GM03348 (cell line): ENCODE results near the gene C17orf78.
"Not testable (repeated sequence)": the region's sequence is repeated elsewhere in the genome, so short reads cannot be mapped to it uniquely, and the experiment has no call there.

Source experiments
- DNase-seq: peaks from one replicate; pipeline ENCODE4 v3.0.0; 2012; ENCODE audit warnings: low spot score

C17orf78 gene

DNA sequence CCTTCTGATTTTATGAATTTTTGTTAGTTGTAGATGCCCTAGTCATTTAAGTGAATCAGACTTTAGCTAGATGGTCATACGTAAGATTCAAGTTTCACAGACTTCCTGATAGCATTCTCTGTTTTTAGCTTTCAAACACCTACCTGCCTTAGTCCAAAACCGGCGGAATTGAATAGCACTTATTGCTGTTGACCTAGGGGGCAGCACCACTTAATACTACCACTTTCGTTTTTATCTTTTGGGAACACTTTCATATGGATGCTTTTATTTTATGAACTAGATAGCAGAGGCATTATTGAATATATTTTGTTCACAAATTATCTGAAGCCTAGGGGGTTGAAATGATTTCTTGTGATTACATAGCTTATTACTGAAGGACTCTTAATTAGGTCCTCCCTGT is 62.4 kb downstream of the C17orf78 start:
- no peak for DNase-seq

DNA sequence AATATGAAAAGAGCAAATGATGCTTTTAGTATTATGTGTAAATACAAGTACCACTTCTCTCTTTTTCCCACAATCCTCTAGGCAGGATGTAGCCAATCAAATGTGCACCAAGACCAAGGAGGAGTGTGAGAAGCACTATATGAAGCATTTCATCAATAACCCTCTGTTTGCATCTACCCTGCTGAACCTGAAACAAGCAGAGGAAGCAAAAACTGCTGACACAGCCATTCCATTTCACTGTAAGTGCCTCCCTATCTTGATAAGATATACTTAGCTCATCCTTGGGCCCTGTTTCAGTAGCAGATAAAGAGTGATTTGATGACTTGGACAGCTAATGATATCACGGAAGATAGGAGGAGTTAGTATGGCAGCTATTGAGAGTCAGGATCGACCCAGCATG is 64.6 kb downstream of the C17orf78 start:
- DNase-seq: no peak

DNA sequence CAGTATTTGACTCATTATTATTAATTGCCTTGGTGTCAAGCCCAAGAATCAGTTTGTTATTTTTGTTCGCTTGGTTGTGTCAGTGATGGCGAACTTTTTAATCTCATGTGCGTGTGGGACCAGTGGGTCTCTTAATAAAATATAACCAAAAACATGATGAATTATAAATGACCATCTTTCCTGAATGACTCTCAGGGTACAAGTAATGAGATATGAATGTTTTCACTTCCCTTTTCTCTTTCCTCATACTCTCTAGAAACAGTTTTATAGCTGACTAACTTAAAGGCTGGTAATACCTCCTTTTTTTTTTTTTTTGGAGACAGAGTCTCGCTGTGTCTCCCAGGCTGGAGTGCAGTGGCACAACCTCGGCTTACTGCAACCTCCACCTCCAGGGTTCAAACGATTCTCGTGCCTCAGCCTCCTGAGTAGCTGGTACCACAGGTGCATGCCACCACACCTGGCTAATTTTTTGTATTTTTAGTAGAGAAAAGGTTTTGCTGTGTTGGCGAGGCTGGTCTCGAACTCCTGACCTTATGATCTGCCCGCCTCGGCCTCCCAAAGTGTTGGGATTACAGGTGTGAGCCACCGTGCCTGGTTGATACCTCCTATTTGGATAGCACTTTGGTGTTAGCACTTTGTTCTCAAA is 65.7 kb downstream of the C17orf78 start:
- not testable (repeated sequence) for DNase-seq
